ENCODE data around the gene CECR2.
"Not testable (repeated sequence)": the region's sequence is repeated elsewhere in the genome, so short reads cannot be mapped to it uniquely, and the experiment has no call there.

Gene CECR2

GRCh38 chr22:17407643-17408042 lies 38.4 kb downstream of the CECR2 start:
- DNase-seq: no peak

- no peak for DNase-seq
Measured at GRCh38 chr22:17410576-17410975, 41.3 kb downstream of the CECR2 start.

GRCh38 chr22:17411213-17411612 lies 42.0 kb downstream of the CECR2 start:
- DNase-seq: no peak

- DNase-seq: no peak
Measured at GRCh38 chr22:17412232-17412631, 43.0 kb downstream of the CECR2 start.

- DNase-seq: no peak
Measured at GRCh38 chr22:17418890-17419324, 49.6 kb downstream of the CECR2 start.

- no peak for DNase-seq
Measured at GRCh38 chr22:17419348-17419747, 50.1 kb downstream of the CECR2 start.

GRCh38 chr22:17422736-17423343 lies 53.6 kb downstream of the CECR2 start:
- DNase-seq: no peak

GRCh38 chr22:17423616-17424015 lies 54.4 kb downstream of the CECR2 start:
- DNase-seq: no peak

- not testable (repeated sequence) for DNase-seq
Measured at GRCh38 chr22:17427528-17427927, 58.3 kb downstream of the CECR2 start.

GRCh38 chr22:17429516-17429915 lies 60.3 kb downstream of the CECR2 start:
- DNase-seq: no peak

- no peak for DNase-seq
Measured at GRCh38 chr22:17430412-17430811, 61.2 kb downstream of the CECR2 start.

GRCh38 chr22:17431179-17431578 lies 61.9 kb downstream of the CECR2 start:
- DNase-seq: no peak

- no peak for DNase-seq
Measured at GRCh38 chr22:17434856-17435255, 65.6 kb downstream of the CECR2 start.

- no peak for DNase-seq
Measured at GRCh38 chr22:17435375-17435774, 66.1 kb downstream of the CECR2 start.

- no peak for DNase-seq
Measured at GRCh38 chr22:17436382-17436980, 67.2 kb downstream of the CECR2 start.

- no peak for DNase-seq
Measured at GRCh38 chr22:17436981-17437412, 67.7 kb downstream of the CECR2 start.

GRCh38 chr22:17438026-17438425 lies 68.8 kb downstream of the CECR2 start:
- no peak for DNase-seq

- no peak for DNase-seq
Measured at GRCh38 chr22:17441326-17441725, 72.1 kb downstream of the CECR2 start.

GRCh38 chr22:17443405-17444203 lies 74.3 kb downstream of the CECR2 start:
- DNase-seq: no peak

- DNase-seq: no peak
Measured at GRCh38 chr22:17444204-17444504, 74.9 kb downstream of the CECR2 start.

- no peak for DNase-seq
Measured at GRCh38 chr22:17446698-17447097, 77.4 kb downstream of the CECR2 start.

GRCh38 chr22:17451316-17451715 lies 82.1 kb downstream of the CECR2 start:
- no peak for DNase-seq

GRCh38 chr22:17460895-17461294 lies 91.6 kb downstream of the CECR2 start:
- DNase-seq: no peak

GRCh38 chr22:17470880-17471500 lies 101.7 kb downstream of the CECR2 start:
- no peak for DNase-seq
